ENCODE results near the gene GRIFIN.

GRIFIN gene, protein sequence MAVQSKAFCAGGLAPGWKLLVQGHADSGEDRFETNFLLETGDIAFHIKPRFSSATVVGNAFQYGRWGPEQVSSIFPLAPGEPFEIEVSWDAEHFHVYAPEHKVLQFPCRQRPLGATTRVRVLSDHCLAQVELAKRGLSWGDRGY

DNA sequence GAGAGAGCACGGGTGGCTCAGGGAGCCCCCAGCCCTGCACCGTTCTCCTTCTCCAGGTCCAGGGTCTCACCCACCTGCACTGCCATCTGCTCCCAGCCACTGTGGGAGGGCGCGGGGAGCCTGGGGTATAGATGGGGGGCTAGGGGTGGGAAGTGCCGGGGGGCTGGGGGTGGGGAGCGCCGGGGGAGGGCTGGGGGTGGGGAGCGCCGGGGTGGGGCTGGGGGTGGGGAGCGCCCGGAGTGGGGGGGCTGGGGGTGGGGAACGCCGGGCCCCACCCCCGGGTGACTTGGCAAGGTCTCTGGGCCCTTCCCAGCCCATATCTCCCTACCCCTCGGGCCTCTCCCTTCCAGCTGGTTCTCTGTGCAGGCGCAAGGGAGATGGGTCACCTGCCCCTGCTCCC is at the start of gene GRIFIN:
Gene GRIFIN (minus strand): TSS at position 101 of the 400 bp plus-strand sequence. CDS start 15 bp downstream, at position 86.
- DNase-seq = no peak

DNA sequence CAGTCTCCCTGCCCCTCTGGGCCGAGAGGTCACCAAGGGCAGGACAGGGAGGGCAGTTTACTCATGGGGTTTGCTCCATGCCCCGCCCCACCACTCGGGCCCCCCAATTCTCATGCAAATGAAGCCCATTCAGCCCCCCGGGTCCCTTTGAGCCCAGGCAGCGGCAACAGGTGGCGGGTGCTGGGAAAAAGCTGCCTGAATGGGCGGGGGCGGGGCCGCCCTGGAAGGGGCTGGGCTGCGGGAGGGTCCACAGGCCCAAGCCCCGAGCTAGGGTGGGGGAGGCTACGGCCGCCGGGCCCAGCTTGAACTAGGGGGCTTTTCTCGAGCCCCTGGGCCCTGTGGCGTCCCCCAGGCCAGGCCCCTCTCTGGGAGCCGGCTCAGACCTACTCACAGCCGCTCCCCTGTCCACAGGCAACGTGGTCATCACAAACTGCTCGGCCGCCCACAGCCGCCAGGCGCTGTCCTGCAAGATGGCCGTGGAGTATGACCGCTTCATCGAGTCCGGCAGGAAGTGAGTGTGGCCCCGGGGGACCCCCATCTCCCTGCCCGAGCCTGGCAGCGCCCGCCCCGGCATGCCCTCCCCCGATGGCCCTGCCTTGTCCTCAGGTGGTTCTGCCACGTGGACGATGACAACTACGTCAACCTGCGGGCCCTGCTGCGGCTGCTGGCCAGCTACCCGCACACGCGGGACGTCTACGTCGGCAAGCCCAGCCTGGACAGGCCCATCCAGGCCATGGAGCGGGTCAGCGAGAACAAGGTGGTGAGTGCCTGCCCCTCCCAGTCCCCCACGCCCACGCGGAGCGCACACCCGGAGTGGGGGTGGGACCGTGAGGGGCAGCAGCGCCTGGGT is 48.8 kb upstream of the GRIFIN start:
- DNase-seq = no peak

DNA sequence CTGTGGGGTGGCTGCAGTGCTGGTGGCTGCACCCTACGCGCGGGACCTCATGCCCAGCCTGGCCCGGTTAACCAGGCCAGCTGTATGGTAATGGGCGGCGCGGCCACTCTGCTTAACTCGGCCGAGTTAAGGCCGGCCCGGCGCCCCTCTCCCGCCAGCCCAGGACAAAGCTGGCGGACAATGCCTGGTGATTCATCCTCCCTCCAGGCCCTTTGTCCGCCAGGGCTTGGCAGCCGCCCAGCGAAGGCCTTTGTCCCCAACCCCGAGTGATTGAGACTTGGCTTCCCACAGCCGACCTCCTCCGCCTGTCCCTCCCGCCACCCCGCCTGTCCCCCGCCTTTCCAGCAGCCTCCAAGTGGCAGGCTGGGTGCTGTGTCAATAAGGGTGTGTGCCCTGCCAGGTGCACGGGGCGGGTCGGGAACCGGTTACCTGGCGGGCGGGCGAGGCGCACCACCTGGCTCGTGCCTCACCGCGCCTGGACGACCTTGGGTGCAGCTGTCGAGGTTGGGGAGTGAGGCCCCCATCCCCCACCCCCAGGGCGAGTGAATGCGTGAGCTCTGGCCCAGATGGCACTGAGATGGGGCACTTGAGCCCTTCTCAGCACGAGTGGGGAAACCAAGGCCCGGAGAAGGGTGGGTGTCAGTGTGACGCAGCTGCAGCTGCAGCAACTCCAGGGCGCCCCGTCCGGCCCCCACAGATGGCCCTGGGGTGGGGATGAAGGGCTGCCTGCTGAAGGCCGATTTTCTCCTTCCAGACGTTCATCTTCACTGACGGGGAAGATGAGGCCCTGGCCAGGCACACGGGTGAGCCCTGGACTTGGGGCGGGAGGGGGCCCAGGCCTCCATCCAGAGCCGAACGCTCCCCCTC is 48.0 kb upstream of the GRIFIN start:
- peak; percentile 20 for DNase-seq

DNA sequence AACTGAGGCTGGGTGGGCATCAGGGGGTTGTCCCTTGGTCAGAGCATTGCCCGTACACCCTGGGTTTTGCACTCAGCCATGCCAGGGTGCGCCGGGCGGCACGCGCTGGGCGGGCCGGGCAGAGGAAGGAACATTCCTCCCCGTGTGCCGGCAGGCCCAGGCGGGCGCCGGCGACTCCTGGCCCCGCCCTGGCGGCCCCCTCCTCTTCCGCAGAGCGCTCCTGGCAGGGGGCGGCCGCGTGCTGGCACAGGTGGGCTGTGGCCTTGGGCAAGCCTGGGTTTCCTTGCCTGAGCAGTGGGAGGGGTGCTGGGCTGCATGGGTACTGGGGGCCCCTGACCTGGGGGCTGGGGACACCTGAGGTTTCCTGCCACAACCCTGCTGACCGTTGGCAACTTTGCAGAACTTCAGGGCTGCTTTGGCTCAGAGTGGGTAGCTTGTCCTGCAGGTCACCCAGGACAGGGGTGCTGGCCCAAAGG is 47.3 kb upstream of the GRIFIN start:
- no peak for DNase-seq

DNA sequence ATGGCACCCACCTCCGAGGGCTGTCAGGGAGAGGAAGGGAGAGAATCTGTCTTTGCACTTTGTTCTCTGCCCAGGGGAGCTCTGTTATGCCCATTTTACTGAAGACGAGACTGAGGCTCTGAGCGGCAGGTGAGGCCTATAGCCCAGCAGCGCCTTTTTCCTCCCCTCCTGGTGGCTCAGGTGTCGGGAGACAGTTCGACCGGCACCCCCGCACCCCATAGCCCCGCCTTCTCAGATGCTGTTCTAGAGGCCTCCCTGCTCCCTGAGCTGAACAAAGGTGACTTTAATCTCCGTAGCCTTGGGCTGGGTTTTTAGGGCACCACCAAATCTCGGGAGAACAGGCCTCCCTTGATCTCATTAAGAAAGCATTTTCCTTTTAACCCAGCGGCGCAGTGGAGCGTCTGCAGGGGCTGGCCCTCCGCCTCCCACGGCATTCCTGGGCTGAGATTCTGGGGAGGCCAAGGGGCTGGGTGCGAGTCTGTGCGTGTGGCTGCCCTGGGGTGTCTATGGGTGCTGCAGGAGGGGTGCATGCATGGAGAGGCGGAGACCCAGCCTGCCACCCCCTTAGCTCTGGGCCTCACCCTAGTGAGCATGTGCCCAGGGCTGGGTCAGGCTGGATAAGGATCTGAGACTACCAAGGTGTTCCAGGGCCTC is 46.7 kb upstream of the GRIFIN start:
- DNase-seq = no peak

DNA sequence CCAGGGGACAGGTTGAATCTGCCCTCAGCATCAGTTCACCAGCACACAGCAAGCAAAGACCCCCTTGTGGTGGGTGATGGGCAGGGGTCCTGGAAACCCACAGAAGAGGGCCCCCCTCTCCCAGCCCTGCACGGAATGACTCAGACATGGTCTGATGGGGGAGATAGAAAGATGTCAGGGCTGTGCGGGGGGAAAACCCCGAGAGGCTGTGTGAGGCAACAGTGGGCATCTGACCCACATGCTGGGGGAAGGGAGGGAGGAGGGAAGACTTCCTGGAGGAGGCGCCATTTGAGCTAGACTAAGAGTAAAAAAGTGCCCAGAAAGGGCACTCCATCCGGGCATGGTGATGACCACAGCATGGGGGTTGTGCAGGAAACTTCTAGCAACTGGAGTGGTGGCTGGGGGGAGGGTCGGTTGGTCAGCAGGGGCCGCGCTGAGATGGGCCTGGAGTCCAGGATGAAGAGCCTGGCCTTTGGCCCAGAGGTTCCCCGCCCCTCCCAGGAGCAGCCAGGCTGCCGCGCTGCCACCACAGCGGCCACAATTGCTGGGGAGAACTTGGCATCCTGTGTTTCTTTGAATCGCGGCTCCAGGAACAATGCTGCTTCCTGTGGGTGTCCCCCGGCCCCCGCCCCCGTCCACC is 45.9 kb upstream of the GRIFIN start:
- no peak for DNase-seq

DNA sequence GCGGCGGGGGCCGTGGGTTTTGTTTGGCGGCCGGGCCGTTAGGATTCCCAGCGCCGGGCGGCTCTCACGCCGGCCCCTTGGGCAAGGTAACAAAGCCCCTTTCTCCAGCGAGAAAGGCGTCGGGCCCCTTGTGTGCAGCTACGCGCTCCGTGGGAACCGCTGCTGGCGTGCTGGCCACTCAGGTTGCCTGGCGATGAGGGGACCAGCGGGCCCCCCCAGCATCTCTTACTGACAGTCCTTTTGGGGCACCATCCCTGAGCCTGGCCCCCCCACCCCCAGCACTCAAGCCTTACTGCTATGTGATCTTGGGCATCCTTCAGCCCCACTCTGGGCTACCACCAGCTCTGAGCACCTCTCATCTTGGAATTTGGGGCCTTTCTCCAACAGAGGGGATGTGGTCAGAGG is 45.1 kb upstream of the GRIFIN start:
- DNase-seq = no peak

DNA sequence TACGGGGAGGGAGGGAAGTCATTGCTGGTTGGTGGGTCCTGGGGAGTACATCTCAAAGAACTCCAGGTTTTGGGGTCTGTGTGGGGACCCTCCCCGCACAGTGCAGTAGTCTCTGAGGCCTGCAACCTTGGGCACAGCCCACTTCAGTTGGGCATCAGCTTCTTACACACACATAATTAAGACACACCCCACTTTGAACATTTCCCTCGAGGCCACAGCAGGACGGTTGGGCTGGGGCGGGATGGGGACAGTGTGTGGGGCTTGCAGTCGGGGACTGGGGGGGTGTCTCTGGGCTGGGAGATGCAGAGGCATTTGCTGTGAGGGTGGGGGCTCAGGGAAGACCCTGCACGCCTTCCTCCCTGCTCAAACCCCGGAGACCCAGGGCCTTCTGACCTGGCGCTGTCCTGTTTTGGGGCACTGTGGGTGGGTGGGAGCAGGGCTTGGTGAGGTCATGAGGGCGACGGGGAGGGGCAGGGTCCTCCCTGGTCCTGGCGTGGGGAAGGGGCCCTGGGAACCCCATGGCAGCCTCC is 44.6 kb upstream of the GRIFIN start:
- DNase-seq = no peak

DNA sequence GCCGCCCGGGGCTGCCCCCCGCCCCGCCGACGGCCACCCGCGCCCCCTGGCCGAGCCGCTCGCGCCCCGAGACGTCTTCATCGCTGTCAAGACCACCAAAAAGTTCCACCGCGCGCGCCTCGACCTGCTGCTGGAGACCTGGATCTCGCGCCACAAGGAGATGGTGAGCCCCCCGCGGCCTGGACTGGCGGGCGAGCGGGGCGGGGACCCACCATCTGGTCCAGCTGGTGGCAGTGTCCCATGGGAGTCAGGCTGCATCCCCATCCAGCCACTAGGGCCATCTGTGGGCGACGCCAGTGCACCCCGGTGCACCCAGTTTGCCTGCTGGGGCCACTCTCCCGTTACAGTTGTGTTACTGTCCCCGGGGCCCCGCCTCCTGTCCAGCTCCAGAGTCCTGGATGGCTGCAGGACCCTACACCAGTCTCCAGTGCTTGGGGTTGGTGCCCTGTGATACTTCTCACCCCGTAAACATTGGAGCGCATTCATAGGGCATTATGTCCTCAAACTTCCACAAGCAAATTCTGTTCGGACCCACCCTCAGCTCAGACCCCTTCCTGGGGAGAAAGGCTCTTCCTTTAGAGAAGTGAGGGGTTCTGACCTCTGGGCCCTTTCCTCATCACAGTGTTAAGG is 44.0 kb upstream of the GRIFIN start:
- DNase-seq = no peak

DNA sequence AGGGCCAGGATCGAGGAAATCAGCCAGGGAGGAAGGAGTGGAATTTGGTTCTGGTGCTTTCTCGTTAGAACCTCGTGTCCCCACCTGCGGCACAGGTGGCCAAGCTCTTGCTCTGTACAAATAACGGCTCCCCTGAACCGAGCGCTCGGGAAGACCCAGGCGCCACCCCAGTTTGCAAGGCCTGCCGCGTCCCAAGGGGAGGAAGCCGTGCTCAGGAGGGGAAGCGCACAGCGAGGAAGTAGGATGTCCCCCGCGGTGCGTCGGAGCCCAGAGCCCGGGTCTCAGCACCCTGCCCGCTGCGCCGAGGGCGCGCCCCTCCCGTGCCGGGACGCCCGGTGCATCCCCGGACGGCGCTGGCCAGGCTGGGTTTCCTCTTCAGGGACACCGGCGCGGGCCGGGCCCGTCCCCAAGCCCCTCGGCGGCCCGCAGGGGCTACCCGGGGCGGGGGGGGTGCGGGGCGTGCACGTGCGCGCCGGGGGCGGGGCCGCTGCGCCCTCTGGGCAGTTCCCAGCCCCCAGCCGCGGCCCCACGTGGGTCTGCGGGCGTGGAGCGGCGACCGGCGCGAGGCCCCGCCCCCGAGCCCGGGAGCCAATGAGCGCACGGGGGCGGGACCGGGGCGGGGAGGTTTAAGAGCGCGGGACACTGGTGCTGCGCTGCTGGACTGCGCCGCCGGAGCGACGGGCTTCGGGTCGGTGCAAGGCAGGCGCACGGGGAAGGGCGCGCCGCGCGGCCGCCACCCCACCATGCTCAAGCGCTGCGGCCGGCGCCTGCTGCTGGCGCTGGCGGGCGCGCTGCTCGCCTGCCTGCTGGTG is 43.1 kb upstream of the GRIFIN start, which contains the start of gene LFNG:
Gene LFNG (plus strand): TSS at position 656 of the 812 bp plus-strand sequence. CDS start 88 bp downstream, at position 744.
- peak; percentile 67 for DNase-seq

DNA sequence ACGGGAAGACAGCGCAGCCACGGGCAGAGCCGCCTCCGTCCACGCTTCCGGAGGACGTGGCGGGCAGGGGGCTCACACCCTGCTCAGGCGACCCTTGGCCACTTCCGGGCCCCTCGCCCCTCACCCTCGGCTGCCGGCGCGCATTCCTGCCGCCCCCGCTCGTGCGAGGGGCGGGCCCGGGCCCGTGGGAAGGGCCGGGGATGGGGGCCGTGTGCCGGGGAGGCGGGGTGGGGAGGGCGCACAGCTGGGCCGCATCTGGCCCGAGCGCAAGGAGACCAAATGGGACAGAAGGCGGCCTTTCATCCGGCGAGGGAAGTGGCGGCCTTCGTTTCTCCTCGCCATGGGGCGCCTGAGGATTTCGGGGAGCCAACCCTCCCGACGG is 42.5 kb upstream of the GRIFIN start:
- no peak for DNase-seq

DNA sequence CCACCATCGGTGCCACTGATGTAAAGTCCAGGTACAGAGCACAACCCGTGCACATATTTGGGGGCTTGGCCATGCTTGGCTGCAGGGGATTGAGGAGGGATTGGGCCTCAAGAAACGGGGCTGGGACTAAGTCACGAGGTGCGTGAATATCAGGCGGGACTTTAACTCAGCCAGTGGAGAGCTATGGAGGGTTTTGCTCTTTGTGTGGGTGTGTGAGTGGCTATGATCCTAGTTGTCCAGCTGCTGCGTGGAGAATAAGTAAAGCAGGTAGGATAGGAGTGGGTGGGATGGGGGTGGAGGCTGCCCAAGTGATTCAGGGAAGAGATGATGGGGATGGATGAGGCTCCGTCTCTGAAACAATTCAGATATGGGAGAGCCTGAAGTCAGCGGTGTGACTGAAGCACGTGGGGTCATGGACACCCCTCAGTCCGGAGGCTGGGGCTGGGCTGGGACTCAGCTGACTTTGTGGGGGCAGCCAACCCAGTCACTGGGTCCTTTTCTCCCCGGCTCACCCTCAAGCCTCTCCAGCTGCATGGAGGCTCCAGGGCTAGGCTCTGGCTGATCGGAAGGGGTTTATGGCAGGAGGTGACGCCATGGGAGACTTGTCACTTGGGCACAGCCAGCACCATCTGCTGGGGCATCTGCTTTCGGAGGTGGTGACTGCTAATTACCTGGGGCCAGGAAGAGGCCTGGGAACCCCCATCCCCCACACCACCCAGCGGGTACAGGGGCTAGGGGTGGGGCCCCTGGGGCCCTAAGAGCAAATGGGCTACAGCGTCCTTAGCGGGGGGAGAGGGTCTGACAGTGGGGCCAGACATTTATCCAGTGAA is 41.7 kb upstream of the GRIFIN start:
- DNase-seq = no peak

DNA sequence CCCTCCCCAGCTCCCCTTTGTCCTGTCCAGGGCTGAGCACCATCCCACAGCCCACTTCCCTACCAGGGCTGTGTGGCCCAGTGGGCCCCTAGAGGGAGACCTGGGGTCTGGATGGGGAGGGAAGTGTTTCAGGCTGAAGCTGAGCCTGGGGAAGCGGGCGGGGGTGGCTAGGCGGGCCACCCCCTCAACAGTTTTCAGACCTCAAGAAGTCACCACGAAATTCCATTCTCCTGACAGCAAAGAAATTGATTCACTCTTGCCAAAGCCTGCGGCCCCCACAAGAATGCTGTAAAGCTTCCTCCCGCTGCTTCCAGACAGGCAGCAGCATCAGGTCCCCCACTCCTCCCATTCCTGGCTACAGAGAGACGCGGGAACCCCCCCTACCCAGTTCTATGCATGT is 40.8 kb upstream of the GRIFIN start:
- peak; percentile 83 for DNase-seq

DNA sequence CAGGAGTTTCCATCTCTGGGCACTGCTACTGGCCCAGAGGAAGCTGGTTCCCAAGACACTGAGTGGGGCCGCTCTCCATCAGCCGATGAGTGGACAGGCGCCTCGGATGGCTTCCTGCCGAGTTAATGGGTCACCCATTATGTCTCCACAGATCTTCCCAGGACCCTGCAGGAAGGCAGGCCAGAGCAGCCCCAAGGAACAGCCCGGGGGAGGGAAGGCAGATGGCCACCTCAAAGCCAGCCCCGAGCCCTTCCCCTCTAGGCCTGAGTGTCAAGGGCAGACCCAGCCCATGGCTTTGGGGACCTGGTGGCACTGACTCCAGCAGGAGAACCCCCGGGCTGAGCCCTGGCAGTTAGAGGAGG is 40.0 kb upstream of the GRIFIN start:
- no peak for DNase-seq

DNA sequence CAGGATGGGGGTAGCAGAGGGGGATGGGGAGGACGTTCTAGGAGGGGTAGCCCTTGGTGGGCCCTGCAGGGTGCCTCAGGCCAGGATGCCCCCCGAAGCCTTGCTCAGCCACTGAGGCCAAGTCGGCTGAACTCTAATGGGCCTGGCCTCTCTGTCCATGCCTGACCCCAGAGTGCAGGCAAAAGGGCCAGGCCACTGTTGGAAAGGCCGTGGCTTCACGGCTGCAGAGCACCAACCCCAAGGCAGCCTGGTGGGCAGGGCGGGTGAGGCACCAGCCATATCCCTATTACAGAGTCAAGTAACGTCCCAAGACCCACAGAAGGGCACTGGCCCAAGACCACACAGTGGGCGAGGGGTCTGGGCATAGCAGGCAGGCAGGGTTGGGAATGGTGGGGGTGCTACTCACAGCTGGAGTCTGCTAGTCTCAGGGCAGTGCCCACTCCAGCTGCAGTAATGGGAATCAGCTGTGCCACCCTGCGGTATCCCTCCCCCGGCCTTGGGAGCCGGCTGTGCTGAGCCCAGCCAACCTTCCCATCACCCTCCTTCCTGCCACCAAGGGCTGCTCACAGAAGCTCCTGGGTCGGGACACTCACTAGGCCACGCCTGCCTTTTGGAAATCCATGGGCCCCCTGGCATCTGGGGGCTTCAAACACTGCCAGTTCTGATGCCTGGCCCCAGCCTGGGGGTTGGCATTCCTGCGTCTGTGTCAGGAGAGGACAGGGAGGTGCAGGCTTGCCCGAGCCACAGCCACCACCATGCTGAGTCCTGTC is 39.4 kb upstream of the GRIFIN start:
- no peak for DNase-seq

DNA sequence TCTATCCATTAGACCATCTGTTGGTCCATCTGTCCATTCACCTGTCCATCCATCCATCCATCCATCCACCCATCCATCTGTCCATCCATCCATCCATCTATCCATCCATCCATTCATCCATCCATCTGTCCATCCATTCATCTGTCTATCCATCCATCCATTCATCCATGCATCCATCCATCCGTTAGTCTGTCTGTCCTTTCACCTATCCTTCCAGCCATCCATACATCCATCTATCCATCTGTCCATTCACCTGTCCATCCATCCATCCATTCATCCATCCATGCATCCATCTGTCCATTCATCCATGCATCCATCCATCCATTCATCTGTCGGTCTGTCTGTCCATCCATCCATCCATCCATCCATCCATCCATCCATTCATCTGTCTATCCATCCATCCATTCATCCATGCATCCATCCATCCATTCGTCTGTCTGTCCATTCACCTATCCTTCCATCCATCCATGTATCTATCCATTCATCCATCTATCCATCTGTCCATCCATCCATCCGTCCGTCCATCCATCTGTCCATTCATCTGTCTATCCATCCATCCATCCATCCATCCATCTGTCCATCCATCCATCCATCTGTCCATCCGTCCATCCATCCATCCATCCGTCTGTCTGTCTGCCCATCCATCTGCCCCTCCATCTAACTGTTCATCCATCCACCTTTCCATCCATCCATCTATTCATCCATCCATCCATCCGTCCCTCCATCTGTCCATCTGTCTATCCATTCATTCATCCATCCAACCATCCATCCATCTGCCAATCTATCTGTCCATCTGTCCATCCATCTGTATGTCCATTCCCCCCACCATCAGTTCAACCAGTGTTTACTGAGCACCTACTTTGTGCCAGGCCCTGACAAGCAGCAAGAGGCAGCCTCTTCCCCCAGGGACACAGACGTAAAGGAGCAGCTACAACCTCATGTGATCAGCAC is 38.5 kb upstream of the GRIFIN start:
- no peak for DNase-seq

DNA sequence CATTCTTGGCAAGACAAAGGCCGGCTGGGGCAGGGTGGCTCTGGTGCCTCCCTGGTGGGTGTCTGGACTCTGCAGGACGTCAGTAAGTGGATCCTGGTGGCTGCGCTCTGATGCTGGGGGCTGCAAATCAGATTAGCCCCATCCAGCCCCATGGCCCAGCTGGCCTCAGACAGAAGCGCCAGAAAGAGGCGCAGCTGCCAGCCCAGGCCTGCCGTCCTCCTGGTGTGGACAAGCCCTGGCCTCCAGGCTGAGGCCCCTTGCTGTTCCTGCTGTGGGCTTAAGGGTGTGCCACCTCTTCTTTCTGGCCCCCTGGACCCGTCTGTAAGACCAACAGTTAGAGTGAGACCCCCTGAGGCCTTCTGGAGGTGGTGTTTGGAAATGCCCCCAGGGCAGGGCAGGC is 37.5 kb upstream of the GRIFIN start:
- no peak for DNase-seq

DNA sequence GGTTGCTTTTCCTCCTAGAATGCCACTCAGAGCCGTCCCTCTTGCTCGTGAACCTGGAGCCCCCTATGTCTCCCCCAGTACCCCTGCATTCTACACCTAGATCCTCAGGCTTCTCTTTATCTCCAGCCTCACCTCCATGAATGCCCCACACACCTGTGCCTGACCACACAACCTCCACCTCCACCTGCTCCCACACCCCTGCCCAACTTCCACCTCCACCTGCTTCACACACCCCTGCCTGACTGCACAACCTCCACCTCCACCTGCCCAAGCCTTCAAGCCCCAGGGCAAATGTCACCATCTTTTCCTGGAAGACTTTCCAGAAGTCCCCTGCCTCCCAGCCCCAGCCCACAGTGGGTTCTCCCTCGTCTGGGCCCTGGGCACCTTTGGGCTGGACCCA is 36.5 kb upstream of the GRIFIN start:
- DNase-seq = no peak

Data from amniotic stem cell (primary cell).